Pancreas (tissue), 10 donors: Measurements from ENCODE around the gene POLR2J. TPM values are rescaled to one million over a fixed set of nuclear protein-coding genes. Genes with fewer than 3 reads are reported as not detected.
"Not testable (repeated sequence)": the region's sequence is repeated elsewhere in the genome, so short reads cannot be mapped to it uniquely, and the experiment has no call there.

Experiments
- ATAC-seq, 4 donors: fragments of 200-7000 bp; cut with Tn5 transposase; one replicate each; pipeline versions ENCODE4 v1.8.0 to v1.9.1; 2020; ENCODE audit warnings: mild to moderate bottlenecking in 4 of 4, moderate library complexity in 4 of 4
- DNase-seq, 6 donors: peaks; one replicate each; pipeline ENCODE4 v3.0.0-alpha.2; 2020
- FAIRE-seq: peaks from 2 replicates; lab custom pipeline; 2012; peaks lifted over from hg19 to GRCh38; lab: Jason Lieb, UNC
- H3K27ac ChIP-seq, 4 donors: fragments of 200-600 bp; sonication (generic); 1 replicate in 3 of 4; 2 replicates in 1 of 4; pipeline versions ENCODE4 v1.5.0 to v1.8.0; 2020
- H3K27me3 ChIP-seq, 4 donors: fragments of 200-600 bp; one replicate each; pipeline ENCODE4 v1.8.0; 2021
- H3K36me3 ChIP-seq, 3 donors: fragments of 200-600 bp; sonication (generic) in 1 of 3; one replicate each; pipeline versions ENCODE4 v1.5.0 to v1.8.0; 2020 to 2021
- H3K4me1 ChIP-seq, 3 donors: fragments of 200-600 bp; one replicate each; pipeline ENCODE4 v1.8.0; 2021
- H3K4me3 ChIP-seq, 4 donors: fragments of 200-600 bp; sonication (generic) in 2 of 4; one replicate each; pipeline versions ENCODE4 v1.5.0 to v1.8.0; 2020 to 2021
- H3K9me3 ChIP-seq, 4 donors: fragments of 200-600 bp; one replicate each; pipeline ENCODE4 v1.8.0; 2021
- WGBS, 2 donors: extraction: QIAGEN DNeasy Blood & Tissue Kit; methylation state at CpG; one replicate each; pipeline ENCODE4 v1.1.7; 2013; 5-methylcytosine and 5-hydroxymethylcytosine counted together
- intact Hi-C, 3 donors: fragments of 100-400 bp; cut with DNase I; formaldehyde crosslinking; loops; one replicate each; pipeline versions ENCODE4 v1.11.1 to v1.14.2; 2022
- polyA plus RNA-seq, 2 donors: library from polyadenylated mRNA; stranded (reverse); fragments of 200-250 nt; gene quantifications; one replicate each; pipeline ENCODE4 v1.2.3, GENCODE V29; 2013
- total RNA-seq, 6 donors: library from RNA; stranded (reverse); fragmentation: NEBNext Ultra II Directional in 4 of 6; extraction: Animal tissue kit (Norgen Biotek cat#: 25700) in 4 of 6; gene quantifications; one replicate each; pipeline versions ENCODE4 v1.2.1 to v1.2.4, GENCODE V29; 2021 to 2023
- donor health status: healthy with polysubstance abuse.
- donor health status: DM: no; HTN: no; CAD: no; lungs with moderate emphysema.
- donor health status: DM: no; HTN: no; CAD: no.
- donor health status: control.
- donor health status: control.
- donor health status: Bipolar disorder and iron deficiency.
- donor health status: DM: yes; HTN: yes; CAD: no.
- donor health status: DM: no; HTN: no; CAD: no.
- donor health status: DM: no; HTN: no; CAD: no.
- donor health status: DM: yes; HTN: yes; CAD: no.

POLR2J gene
- total and polyA plus RNA-seq, 8 donors = 16.5 to 59.8 (median 18.4) TPM

- 17 to 18% methylated on average over 3 to 4 of the region's 5 CpGs for WGBS, 2 donors
Measured at GRCh38 chr7:102512642-102513221, 34.0 kb upstream of the POLR2J start.

GRCh38 chr7:102511860-102512522, 33.3 kb upstream of the POLR2J start:
- intact Hi-C loops, H3K36me3 ChIP-seq, DNase-seq, H3K4me3 ChIP-seq, FAIRE-seq, H3K27me3 ChIP-seq, H3K27ac ChIP-seq, H3K9me3 ChIP-seq, H3K4me1 ChIP-seq: not testable (repeated sequence)
- ATAC-seq = peak; percentile 31 to 71 (median 57)
- WGBS, 2 donors = no CpG with 5 or more reads among the region's 30 CpGs

More at GRCh38 chr7:102512642-102513221, 34.0 kb upstream of the POLR2J start:
- H3K4me3 ChIP-seq, H3K9me3 ChIP-seq, intact Hi-C loops, FAIRE-seq, H3K36me3 ChIP-seq, H3K27me3 ChIP-seq, H3K4me1 ChIP-seq: not testable (repeated sequence)
- ATAC-seq (peak in 1 of 4 donors; percentile 15), DNase-seq (peak in 4 of 6 donors; percentile 5 to 63 (median 30))
- H3K27ac ChIP-seq = peak overlapping the region in 1 of 4 donors; percentile 18

DNA sequence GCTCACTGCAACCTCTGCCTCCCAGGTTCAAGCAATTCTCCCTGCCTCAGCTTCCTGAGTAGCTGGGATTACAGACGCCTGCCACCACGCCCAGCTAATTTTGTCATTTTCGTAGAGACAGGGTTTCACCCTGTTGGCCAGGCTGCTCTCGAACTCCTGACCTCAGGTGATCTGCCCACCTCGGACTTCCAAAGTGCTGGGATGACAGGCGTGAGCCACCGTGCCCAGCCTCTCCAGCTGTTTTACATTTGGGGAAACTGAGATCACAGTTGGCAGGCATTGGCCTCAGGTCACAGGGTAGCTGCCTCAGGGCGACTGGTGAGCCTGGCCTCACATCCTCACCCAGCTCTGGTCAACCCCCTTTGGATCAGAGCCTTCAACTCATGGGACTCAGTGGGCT, 31.9 kb upstream of the POLR2J start:
- H3K4me3 ChIP-seq, H3K27ac ChIP-seq, intact Hi-C loops, FAIRE-seq, H3K36me3 ChIP-seq, ATAC-seq, H3K9me3 ChIP-seq, H3K4me1 ChIP-seq, H3K27me3 ChIP-seq: not testable (repeated sequence)
- 66 to 76% methylated on average over 4 of the region's 8 CpGs for WGBS, 2 donors
- peak in 1 of 6 donors; percentile 9 for DNase-seq

DNA sequence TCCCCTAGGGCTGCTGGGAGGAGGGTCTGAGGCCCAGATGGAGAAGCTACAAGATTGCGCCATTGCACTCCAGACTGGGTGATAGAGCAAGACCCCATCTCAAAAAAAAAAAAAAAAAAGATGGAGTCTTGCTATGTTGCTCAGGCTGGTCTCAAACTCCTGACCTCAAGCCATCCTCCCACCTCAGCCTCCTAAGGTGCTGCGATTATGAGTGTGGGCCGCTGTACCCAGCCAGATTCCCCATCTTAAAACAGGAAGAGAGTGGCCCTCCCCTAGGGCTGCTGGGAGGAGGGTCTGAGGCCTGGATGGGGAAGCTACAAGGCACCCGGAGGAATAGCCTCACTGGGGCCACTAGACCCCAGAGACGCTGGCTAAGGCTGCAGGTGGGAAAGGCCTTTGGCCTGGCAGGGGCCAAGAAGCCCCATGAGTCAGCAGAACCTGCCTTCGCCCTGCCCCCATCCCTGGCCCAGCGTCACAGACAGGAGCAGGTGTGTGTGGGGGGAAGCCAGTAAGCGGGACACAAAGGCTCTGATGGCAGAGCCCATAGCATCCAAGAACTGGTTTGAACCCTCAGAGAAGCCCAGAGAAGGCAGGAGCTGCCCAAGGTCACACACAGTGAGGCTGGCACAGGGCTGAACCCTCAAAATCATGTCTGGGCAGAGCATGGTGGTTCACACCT, 28.8 kb upstream of the POLR2J start:
- intact Hi-C loops, H3K4me3 ChIP-seq, H3K27ac ChIP-seq, H3K9me3 ChIP-seq, ATAC-seq, H3K27me3 ChIP-seq, H3K4me1 ChIP-seq, FAIRE-seq, H3K36me3 ChIP-seq: not testable (repeated sequence)
- peak in 1 of 6 donors; percentile 18 for DNase-seq
- WGBS, 2 donors = 88 to 91% methylated on average over 2 of the region's 8 CpGs

DNA sequence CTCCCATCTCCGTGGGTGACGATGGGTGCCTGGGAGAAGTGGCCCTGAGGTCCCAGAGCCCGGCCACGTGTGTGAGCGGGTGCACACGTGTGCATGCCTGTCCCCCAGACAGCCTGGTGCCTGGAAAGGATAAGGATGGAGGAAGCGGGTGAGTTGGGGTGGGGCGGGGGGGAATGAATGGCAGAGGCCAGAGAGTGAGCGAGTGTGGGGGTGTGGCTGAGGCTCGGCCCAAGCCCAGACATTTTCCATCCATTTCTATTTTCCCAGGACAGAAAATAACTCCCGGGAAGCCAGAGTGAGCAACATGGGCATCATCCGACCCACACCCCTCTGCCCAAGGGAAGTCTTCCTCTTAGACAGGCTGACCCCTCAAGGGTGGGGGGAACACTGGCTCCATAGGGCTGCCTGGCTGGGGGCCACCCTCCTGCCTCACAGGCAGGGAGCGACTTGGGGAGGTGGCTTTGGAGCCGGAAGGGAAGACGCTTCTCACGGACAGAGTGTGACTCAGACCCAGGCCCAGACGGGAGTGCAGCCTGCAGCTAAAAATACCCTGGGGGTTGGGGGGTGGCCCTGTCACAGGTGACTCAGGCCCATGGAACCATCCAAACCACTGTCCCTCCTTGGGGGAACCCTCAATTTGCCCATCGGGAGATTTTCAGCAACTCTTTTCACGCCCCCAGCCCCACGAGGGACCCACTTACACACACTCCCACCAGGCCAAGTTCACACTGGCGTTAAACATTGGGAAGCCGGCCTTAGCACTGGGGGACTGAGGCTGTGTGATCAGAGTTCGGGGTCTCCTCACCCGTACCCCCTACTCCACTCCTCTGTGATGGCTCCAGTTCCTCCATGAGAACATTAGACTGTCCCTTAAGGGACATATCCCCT, 26.8 kb upstream of the POLR2J start:
- H3K27me3 ChIP-seq, H3K36me3 ChIP-seq, intact Hi-C loops, FAIRE-seq, H3K27ac ChIP-seq, H3K4me3 ChIP-seq, H3K4me1 ChIP-seq, H3K9me3 ChIP-seq: not testable (repeated sequence)
- ATAC-seq = peak in 3 of 4 donors; percentile 24 to 45 (median 41)
- peak in 2 of 6 donors; percentile 10 to 36 for DNase-seq
- 81 to 90% methylated on average over 5 of the region's 24 CpGs for WGBS, 2 donors

GRCh38 chr7:102503141-102503540, 24.4 kb upstream of the POLR2J start:
- H3K27me3 ChIP-seq, DNase-seq, H3K4me3 ChIP-seq, ATAC-seq, intact Hi-C loops, H3K36me3 ChIP-seq, H3K9me3 ChIP-seq, H3K4me1 ChIP-seq, FAIRE-seq, H3K27ac ChIP-seq: not testable (repeated sequence)
- no CpG with 5 or more reads among the region's 12 CpGs for WGBS, 2 donors

- intact Hi-C loops, FAIRE-seq, H3K4me1 ChIP-seq, H3K27me3 ChIP-seq, H3K4me3 ChIP-seq, H3K9me3 ChIP-seq, H3K27ac ChIP-seq, ATAC-seq, H3K36me3 ChIP-seq, DNase-seq: not testable (repeated sequence)
- 85 to 91% methylated on average over 11 of the region's 16 CpGs for WGBS, 2 donors
Measured at GRCh38 chr7:102498321-102498720, 19.6 kb upstream of the POLR2J start.

DNA sequence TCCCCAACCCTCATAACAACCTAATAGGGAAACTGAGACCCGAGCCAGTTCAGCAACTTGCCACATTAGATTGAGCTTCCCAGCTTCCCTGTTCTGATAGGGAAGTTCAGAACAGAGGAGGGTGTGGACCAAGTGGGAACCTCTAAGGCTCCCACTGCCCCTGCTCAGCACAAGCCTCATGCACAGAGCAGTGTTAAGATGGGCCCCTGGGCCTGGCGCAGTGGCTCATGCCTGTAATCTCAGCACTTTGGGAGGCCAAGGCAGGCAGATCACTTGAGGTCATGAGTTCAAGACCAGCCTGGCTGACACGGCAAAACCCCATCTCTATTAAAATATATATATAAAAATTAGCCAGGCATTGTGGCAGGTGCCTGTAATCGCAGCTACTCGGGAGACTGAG, 18.6 kb upstream of the POLR2J start:
- H3K27me3 ChIP-seq, H3K4me1 ChIP-seq, H3K27ac ChIP-seq, ATAC-seq, H3K9me3 ChIP-seq, H3K4me3 ChIP-seq, H3K36me3 ChIP-seq, FAIRE-seq, intact Hi-C loops: not testable (repeated sequence)
- 60 to 67% methylated on average over 1 of the region's 5 CpGs for WGBS, 2 donors
- DNase-seq = peak in 2 of 6 donors; percentile 24 to 32

GRCh38 chr7:102496861-102497260, 18.1 kb upstream of the POLR2J start:
- H3K4me3 ChIP-seq, ATAC-seq, H3K4me1 ChIP-seq, H3K36me3 ChIP-seq, H3K27me3 ChIP-seq, FAIRE-seq, H3K9me3 ChIP-seq, intact Hi-C loops, H3K27ac ChIP-seq: not testable (repeated sequence)
- WGBS, 2 donors = 70 to 75% methylated on average over 3 of the region's 10 CpGs
- DNase-seq = peak in 3 of 6 donors; percentile 11 to 38 (median 13)

DNA sequence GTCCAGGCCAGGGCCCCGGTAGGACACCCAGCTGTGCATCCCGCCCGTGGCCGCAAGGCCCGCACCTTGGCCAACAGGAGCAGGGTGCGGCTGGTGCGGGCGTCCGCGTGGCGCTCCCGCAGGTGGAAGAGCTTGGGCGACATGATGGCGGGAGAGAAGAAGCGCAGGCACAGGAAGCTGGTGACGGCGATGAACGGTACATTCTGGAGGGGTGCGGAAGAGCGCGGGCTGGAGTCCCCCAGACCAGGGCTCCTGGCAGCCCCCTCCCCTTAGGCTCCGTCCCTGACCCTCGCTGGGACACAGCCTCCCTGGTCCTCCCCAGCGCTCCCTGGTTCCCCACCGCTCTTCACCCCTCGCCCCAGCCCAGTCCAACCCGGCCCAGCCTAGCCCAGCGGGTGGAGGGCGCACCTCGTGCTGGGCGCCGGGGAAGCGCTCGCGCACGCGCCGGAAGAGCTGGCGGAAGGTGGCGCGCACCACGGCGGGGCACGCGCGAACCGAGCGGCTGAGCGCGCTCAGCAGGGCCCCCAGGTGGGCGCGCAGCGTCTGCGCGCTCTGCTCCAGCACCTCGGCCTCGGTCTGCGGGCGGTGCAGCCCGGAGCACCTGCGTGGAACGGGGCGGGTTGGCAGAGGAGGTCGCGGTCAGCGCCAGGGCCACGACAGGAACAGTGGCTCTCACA, 15.9 kb upstream of the POLR2J start:
- WGBS, 2 donors = no CpG with 5 or more reads among the region's 67 CpGs
- H3K9me3 ChIP-seq, H3K4me1 ChIP-seq, H3K36me3 ChIP-seq, intact Hi-C loops, H3K27me3 ChIP-seq, DNase-seq, FAIRE-seq, H3K4me3 ChIP-seq, H3K27ac ChIP-seq: not testable (repeated sequence)
- ATAC-seq = peak; percentile 27 to 53 (median 48)

DNA sequence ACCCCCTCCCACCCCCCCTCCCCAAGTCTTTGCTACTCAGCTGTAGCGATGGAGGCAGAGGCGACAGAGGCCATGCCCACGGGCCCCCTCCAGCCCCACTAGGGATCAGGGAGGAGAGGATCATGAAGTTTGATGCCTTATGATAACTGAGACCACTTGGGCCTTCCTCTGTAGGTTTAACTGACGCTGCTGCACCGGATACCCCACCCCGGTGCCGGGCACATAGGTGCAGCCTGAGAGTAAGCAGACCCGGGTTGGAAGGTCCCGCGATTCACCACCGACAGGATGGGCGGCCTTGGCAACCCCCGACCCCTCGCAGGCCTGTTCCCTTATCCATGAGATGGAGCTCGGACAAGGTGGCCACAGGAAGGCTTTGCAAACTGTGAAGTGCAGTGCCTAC, 15.3 kb upstream of the POLR2J start:
- H3K9me3 ChIP-seq, FAIRE-seq, ATAC-seq, H3K27ac ChIP-seq, H3K4me1 ChIP-seq, H3K27me3 ChIP-seq, intact Hi-C loops, H3K36me3 ChIP-seq, H3K4me3 ChIP-seq: not testable (repeated sequence)
- peak in 4 of 6 donors; percentile 13 to 39 (median 37) for DNase-seq
- WGBS, 2 donors = 36 to 47% methylated on average over 5 of the region's 15 CpGs
